BJ (cell line): ENCODE results near the gene BPHL. TPM values are rescaled to one million over a fixed set of nuclear protein-coding genes. Genes with fewer than 3 reads are reported as not detected.

ENCODE experiments used
- CTCF ChIA-PET: fragments of 350-600 bp; formaldehyde crosslinking; extraction: SDS; loops from one replicate; lab custom pipeline; 2021; ENCODE audit warnings: antibody characterized with exemption, inconsistent platforms; lab: Yijun Ruan, JAX
- POLR2A ChIA-PET: fragments of 300-600 bp; sonication (Branson Sonifier 250); formaldehyde crosslinking; extraction: SDS; loops from one replicate; lab custom pipeline; 2021; ENCODE audit warnings: antibody characterized with exemption; lab: Charles Lee
- DNase-seq: peaks from one replicate; pipeline ENCODE4 v3.0.0-alpha.2; 2011; ENCODE audit warnings: low read depth
- H3K27me3 ChIP-seq: 2 replicates; pipeline ENCODE4 v1.6.0; 2011; ENCODE audit warnings: low read length; ENCODE audit not compliant: control insufficient read depth, insufficient read depth
- H3K36me3 ChIP-seq: 2 replicates; pipeline ENCODE4 v1.5.1; 2011; ENCODE audit warnings: low read length; ENCODE audit not compliant: control insufficient read depth, insufficient read depth
- H3K4me3 ChIP-seq: 2 replicates; pipeline ENCODE4 v1.5.1; 2011; ENCODE audit warnings: low read depth, mild to moderate bottlenecking, control low read depth, low read length
- CTCF ChIP-seq: IDR thresholded peaks from 2 replicates; pipeline ENCODE4 v1.5.1; 2011; ENCODE audit warnings: low read depth, mild to moderate bottlenecking, control low read depth, inconsistent platforms, low read length, moderate library complexity; ENCODE audit not compliant: insufficient read depth
- polyA minus RNA-seq: library from RNA; depleted of rRNA, polyadenylated mRNA; stranded (reverse); fragments of >200 nt; gene quantifications from 2 replicates; pipeline ENCODE4 v1.2.3, GENCODE V29; 2011; rRNA and poly(A)+ RNA removed
- polyA plus RNA-seq: library from polyadenylated mRNA; depleted of rRNA; stranded (reverse); fragments of >200 nt; gene quantifications from 2 replicates; pipeline ENCODE4 v1.2.3, GENCODE V29; 2011; rRNA removed

Gene BPHL
- polyA plus RNA-seq (12.1 and 12.2 TPM in 2 replicates), polyA minus RNA-seq (6.5 and 7.4 TPM in 2 replicates)

- no peak for TF ChIP-seq CTCF
- ChIA-PET CTCF (interaction anchor here (0.6 kb wide), 1 partner anchor 17 kb away, joined by 4 read pairs; no protein-coding TSS in a partner anchor), POLR2A (no interaction called here)
- Histone ChIP-seq H3K36me3 (peaks cover 9% of the 10 kb centered on the region), H3K4me3 (peak within 1 kb of the TSS; percentile 76), H3K27me3 (no peaks in the 10 kb centered on the region)
- DNase-seq, result peak; percentile 44
Measured at GRCh38 chr6:3118353-3119039, at the start of gene BPHL. Gene BPHL (plus strand): TSS chr6:3118711. CDS start chr6:3118741, 30 bp downstream.

GRCh38 chr6:3071568-3071967 is 46.9 kb upstream of the BPHL start:
- Histone ChIP-seq H3K4me3 (no peak overlapping the region), H3K36me3 (no peaks in the 10 kb centered on the region), H3K27me3 (no peaks in the 10 kb centered on the region)
- ChIA-PET POLR2A (interaction anchor here (0.6 kb wide), 1 partner anchor 53 kb away, joined by 8 read pairs; no protein-coding TSS in a partner anchor), CTCF (no interaction called here)
- DNase-seq, result no peak
- no peak for TF ChIP-seq CTCF

GRCh38 chr6:3072798-3073197 is 45.7 kb upstream of the BPHL start:
- DNase-seq, result no peak
- Histone ChIP-seq H3K4me3 (no peak overlapping the region), H3K36me3 (peaks cover 5% of the 10 kb centered on the region), H3K27me3 (no peaks in the 10 kb centered on the region)
- TF ChIP-seq CTCF, result no peak
- ChIA-PET POLR2A (no interaction called here), CTCF (no interaction called here)

- no peak for TF ChIP-seq CTCF
- POLR2A ChIA-PET, result no interaction called here
- no peak for DNase-seq
- H3K4me3 ChIP-seq, result no peak overlapping the region
- CTCF ChIA-PET, result no interaction called here
- H3K27me3 ChIP-seq, result no peaks in the 10 kb centered on the region
- peaks cover 8% of the 10 kb centered on the region for H3K36me3 ChIP-seq
Measured at GRCh38 chr6:3073382-3073781, 45.1 kb upstream of the BPHL start.

- H3K4me3 ChIP-seq, result no peak overlapping the region
- DNase-seq, result no peak
- ChIA-PET CTCF (interaction anchor here (1.4 to 2.3 kb wide), 2 partner anchors 10 to 12 kb away, joined by 6 to 8 read pairs; no protein-coding TSS in a partner anchor), POLR2A (no interaction called here)
- peaks cover 10% of the 10 kb centered on the region for H3K36me3 ChIP-seq
- H3K27me3 ChIP-seq, result no peaks in the 10 kb centered on the region
- no peak for TF ChIP-seq CTCF
Measured at GRCh38 chr6:3075772-3076113, 42.8 kb upstream of the BPHL start.
